ENCODE measurements around the gene SLC6A18.

SLC6A18 gene

DNA sequence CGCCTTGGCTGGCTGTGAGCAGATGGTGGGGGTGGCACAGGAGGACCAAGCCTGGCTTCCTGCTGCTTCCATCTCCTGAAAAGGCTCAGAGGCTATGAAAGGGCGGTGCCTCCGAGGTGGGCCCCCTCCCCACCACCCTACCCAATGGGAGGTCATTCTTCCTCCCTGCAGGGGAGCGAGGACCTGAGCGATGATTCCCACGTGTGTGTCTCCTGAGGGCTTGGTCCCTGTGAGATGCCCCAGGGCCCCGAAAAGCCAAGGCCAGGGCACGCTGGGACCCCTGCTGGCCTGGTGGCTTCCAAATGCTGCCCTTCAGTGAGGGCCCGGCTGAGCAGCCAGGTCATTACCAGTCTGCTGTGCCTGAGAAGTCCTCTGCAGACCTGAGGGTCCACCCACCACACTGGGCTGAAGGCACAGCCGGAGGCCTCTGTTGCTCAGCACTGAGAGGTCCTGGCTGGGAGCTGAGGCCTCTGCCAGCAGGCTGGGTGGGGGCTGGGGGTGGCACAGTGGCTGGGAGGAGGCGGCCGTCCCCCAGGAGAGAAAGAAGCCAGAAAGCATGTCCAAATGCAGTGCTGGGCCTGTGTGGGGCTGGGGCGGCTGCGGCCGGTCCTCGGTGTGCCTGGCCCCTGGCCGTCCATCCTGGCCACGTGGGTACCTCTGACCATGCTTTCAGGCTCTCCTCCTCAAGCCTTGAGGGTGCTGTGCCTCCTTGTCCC, 37.8 kb upstream of the SLC6A18 start:
- DNase-seq: no peak

GRCh38 chr5:1187950-1188334, 37.2 kb upstream of the SLC6A18 start:
- no peak for DNase-seq

DNA sequence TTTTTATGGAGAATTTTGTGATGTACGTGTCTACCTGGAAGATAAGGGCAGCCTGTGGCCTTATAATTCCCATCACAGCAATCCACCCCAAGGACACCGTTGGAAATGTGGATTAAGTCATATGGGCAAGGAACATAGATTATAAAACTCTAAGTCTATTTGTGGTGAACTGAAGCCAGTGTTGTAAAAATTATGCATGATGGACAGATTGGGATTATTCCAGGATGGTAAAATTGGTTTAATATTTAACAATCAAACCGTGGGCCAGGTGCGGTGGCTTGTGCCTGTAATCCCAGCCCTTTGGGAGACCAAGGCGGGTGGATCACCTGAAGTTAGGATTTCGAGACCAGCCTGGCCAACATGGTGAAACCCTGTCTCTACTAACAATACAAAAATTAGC, 36.7 kb upstream of the SLC6A18 start:
- no peak for DNase-seq

- DNase-seq: no peak
Measured at GRCh38 chr5:1189269-1189668, 35.9 kb upstream of the SLC6A18 start.

DNA sequence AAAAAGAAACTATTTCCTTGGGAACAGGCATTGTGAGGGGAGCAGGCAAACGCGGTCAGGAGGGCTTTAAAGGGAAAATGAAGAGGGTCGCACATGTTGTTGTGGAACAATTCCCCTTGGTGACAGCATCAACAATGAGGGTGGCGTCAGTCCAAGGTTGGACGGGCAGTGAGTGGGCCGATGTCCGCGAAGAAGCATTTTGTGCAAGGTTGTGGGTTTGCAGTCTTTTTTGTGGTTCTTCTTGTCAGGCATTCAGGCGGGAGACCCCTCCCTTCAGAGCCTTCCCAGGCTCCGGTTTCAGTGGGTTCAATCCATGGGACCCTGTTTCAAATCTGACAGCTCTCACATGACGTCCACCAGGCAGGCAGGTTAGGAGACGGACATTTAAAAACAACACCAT, 34.9 kb upstream of the SLC6A18 start:
- DNase-seq: no peak

DNA sequence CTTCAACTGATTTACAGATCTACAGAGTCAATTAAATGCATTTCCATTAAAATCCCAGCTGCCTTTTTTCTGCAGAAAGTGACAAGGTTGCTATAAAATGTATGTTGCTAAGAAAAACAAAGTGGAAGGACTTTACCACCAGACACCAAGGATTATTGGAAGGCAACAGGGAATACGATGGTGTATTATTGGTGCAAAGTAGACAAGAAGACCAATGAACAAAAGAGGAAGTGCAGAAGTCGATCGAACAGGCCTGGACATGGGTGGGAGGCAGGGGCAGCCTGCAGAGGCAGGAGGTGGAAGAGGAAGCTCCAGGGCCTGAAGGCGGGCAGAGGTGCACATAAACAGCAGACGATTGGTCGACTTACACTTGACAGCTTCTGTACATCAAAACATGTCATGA, 34.3 kb upstream of the SLC6A18 start:
- no peak for DNase-seq

- no peak for DNase-seq
Measured at GRCh38 chr5:1192971-1193590, 32.1 kb upstream of the SLC6A18 start.

GRCh38 chr5:1193591-1193985, 31.6 kb upstream of the SLC6A18 start:
- DNase-seq: no peak

DNA sequence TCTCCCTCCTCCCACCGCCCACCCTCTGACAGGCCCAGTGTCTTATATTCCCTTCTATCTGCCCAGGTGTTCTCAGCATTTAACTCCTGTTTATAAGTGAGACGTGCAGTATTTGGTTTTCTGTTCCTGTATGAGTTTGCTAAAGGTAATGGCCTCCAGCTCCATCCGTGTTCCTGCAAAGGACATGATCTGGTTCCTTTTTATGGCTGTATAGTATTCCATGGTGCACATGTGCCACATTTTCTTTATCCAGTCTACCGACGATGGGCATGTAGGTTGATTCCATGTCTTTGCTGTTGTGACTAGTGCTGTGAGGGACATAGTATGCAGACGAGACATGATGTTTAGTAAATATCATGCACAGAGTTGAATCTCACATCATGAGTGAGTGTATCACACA, 30.8 kb upstream of the SLC6A18 start:
- no peak for DNase-seq

DNA sequence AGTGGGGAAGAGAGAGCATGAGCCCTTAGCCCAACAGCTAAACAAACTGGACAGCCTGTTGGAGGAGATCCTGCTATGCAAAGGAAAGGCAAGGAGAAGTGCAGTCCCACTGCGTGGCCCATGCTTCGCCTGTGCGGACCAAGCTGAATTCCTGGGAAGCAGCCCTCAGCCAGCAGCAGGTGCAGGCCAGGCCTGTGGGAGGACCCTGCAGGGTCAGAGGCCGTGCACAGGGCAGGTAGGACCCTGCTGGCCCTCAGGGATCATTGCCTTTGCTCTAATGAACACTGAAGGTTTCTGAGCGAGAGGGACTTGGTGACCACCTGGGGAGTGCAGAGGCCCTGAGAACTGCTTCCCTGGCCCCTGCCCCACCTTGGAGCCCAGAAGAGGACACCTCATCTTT, 29.7 kb upstream of the SLC6A18 start:
- no peak for DNase-seq

GRCh38 chr5:1195916-1196315, 29.3 kb upstream of the SLC6A18 start:
- no peak for DNase-seq

DNA sequence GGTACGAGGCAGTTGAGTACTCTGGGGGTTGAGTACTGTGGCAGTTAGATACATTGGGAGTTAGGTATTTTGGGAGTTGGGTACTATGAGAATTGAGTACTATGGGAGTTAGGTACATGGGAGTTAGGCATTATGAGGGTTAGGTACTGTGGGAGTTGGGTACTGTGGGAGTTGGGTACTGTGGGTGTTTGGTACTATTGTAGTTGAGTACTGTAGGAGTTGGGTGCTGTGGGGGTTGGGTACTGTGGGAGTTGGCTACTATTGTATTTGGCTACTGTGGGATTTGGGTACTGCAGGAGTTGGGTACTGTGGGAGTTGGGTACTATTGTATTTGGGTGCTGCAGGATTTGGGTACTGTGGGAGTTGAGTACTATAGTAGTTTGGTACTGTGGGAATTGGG, 28.6 kb upstream of the SLC6A18 start:
- no peak for DNase-seq

DNA sequence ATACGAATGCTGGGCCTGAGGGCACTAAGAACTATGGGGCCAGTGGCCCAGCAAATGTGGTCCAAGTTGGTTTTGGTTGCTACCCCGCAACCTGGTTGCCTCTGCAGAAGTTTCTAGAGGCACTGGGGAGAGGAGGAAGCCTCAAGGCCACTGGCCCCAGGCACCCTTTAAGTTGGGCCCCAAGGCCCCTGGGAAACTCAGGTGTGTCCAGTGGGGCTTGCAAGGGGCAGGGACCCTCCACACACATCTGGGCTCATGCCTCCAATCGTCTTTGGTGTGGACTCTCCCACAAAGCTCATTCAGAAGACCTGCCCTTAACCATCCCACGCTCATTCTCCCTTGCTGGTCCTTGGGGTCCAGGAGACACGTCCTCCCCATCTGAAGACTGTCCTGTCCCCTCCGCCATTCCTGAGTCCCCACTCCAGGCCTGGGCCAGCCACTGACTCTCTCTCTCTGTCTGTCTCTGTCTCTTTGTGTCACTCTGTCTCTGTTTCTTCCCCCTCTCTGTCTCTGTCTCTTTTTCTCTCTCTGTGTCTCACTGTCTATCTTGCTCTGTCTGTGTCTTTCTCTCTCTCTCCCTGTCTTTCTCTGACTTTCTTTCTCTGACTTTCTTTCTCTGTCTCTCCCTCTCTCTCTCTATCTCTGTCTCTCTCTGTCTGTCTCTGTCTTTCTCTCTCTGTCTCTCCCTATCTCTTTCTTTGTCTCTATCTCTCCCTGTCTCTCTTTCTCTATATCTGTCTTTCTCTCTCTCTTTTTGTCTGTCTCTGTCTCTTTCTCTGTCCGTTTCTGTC, 27.1 kb upstream of the SLC6A18 start:
- DNase-seq: no peak

- no peak for DNase-seq
Measured at GRCh38 chr5:1199340-1199648, 25.9 kb upstream of the SLC6A18 start.

DNA sequence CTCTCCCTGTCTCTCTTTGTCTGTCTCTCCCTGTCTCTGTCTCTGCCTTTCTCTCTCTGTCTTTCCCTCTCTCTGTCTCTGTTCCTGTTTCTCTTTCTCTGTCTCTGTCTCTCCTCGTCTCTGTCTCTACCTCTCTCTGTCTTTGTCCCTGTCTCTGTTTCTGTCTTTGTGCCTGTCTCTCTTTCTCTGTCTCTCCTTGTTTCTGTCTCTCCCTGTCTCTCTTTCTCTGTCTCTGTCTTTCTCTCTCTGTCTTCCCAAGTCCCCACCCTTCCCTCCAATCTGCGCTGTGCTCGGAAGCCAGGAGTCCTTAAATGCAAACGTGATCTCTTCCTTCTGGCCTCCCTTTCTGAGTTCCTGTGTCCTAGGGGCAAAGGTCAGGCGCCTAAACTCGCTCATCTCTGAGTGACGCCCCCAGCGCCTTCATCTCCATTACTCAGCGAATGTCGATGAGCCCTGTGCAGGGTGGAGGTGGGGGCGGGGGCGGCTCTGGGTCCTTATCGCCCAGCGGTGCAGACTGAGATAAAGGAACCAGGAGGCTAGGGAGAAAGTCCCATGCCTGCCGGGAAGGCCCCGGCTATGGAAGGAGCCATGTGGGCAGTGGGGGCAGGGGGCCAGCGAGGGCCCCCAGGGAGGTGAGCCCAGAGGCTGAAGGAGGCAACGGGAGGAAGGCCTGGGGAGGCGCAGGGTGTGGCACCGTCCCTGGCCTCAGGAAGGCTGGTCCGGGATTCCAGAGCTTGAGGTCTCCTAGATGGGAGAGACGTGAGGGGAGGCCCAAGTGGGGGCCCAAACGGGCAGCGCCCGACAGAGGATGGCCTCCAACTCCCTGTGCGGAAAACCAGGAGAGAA, 25.3 kb upstream of the SLC6A18 start:
- no peak for DNase-seq

DNA sequence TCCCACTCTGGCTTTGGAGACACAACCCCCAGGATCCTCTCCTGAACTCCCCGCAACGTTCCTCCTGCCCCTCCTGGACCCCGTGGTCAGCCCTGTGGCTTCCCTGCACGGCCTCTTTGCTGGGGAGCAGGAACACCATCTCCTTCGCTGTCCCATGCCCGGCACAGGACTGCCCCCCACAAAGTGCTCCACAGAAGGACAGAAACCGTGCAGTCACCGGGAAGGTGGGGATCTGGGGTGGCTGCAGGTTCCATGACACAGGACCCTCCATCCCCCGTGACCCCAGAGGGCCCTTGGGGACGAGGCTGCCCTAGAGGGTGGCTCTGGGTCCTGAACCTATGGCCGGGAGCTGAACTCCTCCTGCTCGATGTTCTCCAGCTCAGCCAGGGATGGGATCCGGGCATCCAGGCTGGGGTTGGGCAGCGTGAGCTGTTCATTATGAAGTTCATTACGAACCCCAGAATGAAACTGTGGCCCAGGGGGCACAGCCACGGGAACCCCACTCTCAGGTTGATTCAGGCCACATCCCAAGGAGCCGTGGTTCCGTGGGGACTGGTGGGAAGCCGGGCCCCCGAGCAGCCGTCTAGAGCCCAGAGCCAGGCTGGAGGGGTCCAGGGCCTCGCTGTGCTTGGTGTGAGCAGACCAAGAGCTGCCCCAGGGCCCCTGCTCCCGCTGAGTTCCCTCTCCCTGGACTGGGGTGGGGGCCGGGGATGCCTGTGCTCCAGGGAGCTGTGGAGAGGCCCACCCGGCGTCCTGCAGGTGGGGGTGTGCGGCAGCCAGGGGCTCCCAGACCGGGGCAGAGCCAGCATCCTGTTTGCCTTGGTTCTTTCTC, 24.5 kb upstream of the SLC6A18 start:
- DNase-seq: no peak

DNA sequence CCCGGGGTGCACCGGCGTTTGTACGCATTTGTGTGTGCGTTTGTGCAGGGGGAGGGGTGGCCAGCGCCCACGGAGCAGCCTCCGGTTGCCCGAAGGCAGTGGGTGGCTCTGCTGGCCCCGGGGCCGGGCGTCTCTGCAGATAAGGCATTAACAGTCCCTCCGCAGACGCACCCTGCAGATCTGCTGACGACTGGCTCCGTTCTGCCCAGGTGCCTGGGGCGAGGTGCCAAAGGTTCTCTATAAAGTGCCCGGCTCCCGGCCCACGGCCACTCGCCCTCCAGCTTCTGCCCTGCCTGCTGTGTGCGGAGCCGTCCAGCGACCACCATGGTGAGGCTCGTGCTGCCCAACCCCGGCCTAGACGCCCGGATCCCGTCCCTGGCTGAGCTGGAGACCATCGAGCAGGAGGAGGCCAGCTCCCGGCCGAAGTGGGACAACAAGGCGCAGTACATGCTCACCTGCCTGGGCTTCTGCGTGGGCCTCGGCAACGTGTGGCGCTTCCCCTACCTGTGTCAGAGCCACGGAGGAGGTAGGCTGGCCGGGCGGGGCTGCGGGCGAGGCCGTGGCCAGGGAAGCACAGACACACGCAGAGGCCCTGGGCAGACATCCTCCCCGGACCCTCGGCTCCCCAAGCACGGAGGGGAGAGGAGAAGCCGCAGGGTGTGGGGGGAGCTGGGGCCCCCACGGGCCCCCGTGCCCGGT, 23.7 kb upstream of the SLC6A18 start, which contains the start of gene SLC6A19:
TSS of gene SLC6A19 (plus strand) at position 269 of the 699 bp plus-strand sequence. CDS start at position 325, 56 bp downstream.
- no peak for DNase-seq

DNA sequence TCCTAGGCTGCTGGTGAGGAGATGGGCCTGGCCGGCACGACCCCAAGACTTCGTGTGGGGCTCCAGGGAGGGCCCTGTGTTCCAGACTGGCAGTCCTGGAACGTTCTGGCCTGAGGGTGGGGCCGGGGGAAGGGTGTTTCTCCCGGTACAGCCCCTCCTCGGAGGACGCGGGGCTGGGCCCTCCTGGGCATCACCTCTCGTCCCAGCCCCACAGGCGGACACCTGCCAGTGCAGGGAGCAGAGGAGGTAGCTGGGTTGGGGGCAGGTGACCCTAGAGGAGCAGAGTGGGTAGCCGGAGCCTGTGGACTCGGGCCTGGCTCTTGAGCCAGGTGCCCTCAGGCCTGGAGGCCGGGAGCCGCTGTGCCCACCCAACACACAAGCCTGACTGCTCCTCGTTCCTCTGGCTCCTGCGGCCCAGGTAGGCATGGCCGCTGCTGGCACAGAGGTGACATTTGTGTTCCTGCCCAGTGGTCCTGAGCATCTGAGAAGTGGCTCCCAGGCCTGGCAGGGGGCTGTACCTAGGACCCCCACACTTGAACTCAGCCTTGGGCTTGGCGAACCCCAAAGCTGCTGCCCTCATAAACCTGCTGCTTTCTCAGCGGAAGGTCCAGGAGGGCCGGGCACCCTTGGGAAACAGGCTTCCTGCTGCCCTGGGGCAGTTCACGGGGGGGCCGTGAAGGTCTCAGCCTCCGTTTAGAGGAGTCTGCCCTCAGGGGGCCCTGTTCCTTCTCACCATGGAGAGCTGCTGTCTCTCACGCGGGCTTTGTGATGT, 23.0 kb upstream of the SLC6A18 start:
- no peak for DNase-seq

DNA sequence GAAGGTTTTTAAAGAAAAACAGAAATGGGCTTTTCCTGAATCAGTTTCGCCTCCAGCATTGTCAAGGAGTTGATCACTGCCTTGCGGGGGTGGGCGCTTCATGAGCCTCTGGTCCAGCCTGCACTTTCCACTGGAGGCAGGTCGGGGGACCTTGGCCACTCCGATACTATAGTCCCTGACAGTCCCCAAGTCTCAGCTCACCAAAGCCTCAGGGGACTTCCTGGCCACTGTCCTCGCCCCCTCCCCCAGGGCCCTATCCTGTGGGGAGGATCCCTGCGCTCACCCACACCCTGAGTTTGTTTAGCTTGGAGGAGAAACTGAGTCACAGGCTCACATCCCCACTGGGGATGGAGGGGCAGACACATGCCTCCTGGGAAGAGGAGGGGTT, 22.4 kb upstream of the SLC6A18 start:
- DNase-seq: no peak

DNA sequence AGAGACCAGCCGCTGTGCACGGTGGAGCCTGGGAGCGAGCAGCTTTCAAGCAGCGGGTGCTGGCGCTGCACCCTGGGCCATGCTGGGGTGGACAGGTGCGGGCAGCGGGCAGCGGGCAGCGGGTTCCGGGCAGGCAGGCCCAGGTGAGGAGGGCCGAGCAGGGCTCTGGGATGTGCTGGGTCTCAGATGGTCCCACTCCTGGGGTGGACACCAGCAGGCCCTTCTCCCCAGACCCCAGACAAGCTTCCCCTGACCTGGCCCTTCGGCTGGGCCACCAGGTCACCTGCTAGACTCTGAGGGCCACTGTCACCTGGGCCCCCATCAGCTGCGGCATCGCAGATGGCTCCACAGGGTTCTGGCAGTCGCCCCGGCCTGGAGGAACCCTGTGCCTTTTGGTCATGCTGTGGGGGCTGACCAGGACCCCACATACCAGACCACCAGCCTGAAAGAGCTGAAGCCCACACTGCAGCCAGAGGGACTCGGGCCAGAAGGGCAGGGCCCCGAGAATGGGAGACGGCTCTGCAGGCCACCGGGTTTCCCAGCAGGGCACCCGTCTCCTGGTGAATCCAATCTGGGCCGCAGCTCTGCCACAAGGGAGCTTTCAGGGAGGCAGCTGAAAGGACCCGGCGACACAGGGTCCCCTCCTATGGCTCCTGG, 21.7 kb upstream of the SLC6A18 start:
- DNase-seq: no peak
